ENCODE data around the gene PDCD4.

The PDCD4 gene

DNA sequence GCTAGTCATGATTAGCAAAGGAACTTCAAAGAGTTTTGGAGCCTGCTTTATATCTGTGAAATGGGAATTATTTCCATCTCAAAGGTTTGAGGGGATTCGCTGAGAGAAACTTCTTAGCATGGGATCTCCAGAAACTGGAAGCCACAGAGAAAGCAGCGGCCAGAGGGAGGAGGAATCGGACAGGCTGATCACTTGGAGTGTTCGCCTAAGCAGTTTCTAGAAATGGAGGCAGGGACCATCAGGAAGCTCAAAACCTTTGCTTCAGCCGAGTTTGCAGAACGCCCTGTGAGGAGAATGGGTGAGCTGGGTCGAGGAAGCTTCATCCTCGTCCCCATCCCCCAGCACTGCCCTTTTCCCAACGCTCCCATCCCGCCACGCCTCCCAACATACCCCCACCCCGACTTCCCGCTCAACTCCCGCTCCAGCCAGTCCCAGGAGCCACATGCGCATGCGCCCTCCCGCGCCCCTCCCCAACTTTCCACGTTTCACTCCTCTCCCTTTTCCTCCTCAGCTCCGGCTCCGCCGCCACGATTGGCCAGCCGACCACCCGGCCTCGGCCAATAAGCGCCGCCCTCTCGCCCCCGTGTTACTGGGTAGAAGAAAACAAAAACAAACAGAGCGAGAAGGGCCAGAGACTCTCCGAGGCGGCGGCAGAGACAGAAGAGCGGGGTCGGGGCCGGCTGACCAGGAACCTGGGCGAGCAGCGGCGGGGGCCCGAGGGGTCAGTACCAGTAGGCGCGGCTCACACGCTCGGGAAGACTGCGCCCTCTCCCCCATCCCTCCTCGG is at the start of gene PDCD4:
Gene PDCD4, plus strand, starts transcription at position 631 of the 787 bp plus-strand sequence. CDS start 4,100 bp downstream, outside the sequence.
- Histone ChIP-seq H3K4me3 (ENCODE audit: low read depth, low read length) (peak within 1 kb of the TSS; percentile 66), H3K27ac (ENCODE audit: low read depth, low read length) (peak within 1 kb of the TSS; percentile 66; the same call in 1 of the 2 replicates), H3K9ac (ENCODE audit: low read length) (peak within 1 kb of the TSS; percentile 66), H3K27me3 (ENCODE audit: control insufficient read depth, insufficient read depth, low read length) (no peaks in the 10 kb centered on the region), H3K36me3 (ENCODE audit: control insufficient read depth, insufficient read depth, low read length) (no peaks in the 10 kb centered on the region), H3K4me1 (ENCODE audit: control insufficient read depth, insufficient read depth, low read length) (peaks cover 28% of the 10 kb centered on the region), H3K9me3 (ENCODE audit: control insufficient read depth, insufficient read depth, low read depth, low read length) (no peaks in the 10 kb centered on the region)

DNA sequence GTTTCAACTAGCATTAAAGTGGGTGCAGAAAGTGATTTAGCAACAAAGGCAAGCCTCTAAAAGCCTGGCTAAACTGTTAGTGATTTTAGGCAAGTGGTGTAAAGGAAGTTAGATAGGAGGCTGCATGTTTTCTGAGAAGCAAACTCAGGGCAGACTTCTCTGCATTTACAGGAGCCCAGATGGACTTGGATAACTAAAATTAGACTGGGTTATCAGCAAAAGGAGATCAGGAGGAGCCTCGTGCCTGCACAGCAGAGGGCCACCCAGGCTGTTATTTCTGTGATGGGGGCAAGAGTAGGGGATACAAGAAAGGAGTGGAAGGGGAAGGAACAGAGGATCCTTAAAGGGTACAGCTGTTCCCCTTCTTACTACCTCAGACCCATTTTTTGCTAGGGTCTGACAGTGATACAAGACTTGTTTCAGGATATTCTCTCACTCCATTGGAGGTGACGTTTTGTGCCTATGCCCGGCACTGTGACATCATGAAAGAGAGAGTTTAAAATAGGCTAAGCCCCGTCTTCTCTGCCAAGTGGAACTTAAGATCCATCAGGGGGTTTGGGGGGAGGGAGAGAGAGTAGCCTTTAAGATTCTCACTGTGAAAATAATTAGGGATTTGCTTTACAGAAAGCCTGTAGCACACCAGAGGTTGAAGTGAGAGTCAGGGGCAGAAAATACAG is 49.6 kb upstream of the PDCD4 start:
- Histone ChIP-seq H3K36me3 (ENCODE audit: control insufficient read depth, insufficient read depth, low read length) (no peaks in the 10 kb centered on the region), H3K4me3 (ENCODE audit: low read depth, low read length) (no peak overlapping the region), H3K27me3 (ENCODE audit: control insufficient read depth, insufficient read depth, low read length) (no peaks in the 10 kb centered on the region), H3K9ac (ENCODE audit: low read length) (no peak overlapping the region), H3K27ac (ENCODE audit: low read depth, low read length) (no peak overlapping the region), H3K9me3 (ENCODE audit: control insufficient read depth, insufficient read depth, low read depth, low read length) (no peaks in the 10 kb centered on the region), H3K4me1 (ENCODE audit: control insufficient read depth, insufficient read depth, low read length) (peaks cover 15% of the 10 kb centered on the region)

DNA sequence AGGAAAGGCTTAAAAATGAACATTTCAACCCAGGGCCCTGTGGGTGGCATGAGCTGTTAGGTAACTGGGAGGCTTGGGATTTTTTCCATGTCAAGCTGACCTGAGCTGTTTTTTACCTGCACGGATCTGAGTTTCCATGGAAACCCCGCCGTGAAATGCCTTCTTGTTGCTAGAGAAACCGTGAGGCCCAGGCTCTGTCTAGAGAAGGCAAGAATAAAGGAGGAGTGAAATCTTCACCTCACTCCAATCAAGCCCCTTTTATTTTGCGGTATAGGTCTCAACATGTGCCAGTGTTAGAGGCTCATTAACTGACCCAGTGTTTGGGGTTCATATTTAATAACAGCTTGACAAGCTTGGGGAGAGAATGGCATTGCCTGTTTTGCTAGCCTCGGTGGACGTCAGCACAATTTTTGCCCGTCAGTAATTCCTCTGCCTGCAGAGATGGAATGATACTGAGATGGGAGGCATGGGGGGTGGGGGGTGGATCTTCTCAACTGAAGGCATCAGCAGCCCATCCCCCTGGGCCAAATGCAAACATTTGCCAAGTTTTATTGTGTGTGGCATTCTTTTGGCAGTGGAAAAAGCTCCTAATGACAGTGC is 48.9 kb upstream of the PDCD4 start:
- Histone ChIP-seq H3K9me3 (ENCODE audit: control insufficient read depth, insufficient read depth, low read depth, low read length) (no peaks in the 10 kb centered on the region), H3K36me3 (ENCODE audit: control insufficient read depth, insufficient read depth, low read length) (no peaks in the 10 kb centered on the region), H3K9ac (ENCODE audit: low read length) (no peak overlapping the region), H3K27ac (ENCODE audit: low read depth, low read length) (no peak overlapping the region), H3K27me3 (ENCODE audit: control insufficient read depth, insufficient read depth, low read length) (no peaks in the 10 kb centered on the region), H3K4me1 (ENCODE audit: control insufficient read depth, insufficient read depth, low read length) (peaks cover 15% of the 10 kb centered on the region), H3K4me3 (ENCODE audit: low read depth, low read length) (no peak overlapping the region)

DNA sequence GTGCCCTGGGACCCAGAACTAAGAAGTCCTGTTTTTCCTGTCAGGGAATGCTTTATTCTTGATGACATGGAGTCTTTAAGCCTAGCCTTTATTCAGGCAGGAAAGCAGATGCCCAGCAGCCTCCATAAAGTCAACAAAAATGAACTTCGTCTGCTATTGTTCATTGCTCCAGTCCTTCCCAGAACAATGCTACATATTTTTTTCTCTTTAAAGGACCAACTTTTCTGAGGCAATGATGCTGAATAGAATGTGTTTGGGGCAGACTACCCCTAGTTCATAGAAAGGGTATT is 47.6 kb upstream of the PDCD4 start:
- no peaks in the 10 kb centered on the region for H3K9me3 ChIP-seq (ENCODE audit: control insufficient read depth, insufficient read depth, low read depth, low read length)
- no peaks in the 10 kb centered on the region for H3K36me3 ChIP-seq (ENCODE audit: control insufficient read depth, insufficient read depth, low read length)
- no peak overlapping the region for H3K4me3 ChIP-seq (ENCODE audit: low read depth, low read length)
- peaks cover 15% of the 10 kb centered on the region for H3K4me1 ChIP-seq (ENCODE audit: control insufficient read depth, insufficient read depth, low read length)
- H3K27ac ChIP-seq (ENCODE audit: low read depth, low read length): no peak overlapping the region
- H3K9ac ChIP-seq (ENCODE audit: low read length): no peak overlapping the region
- no peaks in the 10 kb centered on the region for H3K27me3 ChIP-seq (ENCODE audit: control insufficient read depth, insufficient read depth, low read length)

DNA sequence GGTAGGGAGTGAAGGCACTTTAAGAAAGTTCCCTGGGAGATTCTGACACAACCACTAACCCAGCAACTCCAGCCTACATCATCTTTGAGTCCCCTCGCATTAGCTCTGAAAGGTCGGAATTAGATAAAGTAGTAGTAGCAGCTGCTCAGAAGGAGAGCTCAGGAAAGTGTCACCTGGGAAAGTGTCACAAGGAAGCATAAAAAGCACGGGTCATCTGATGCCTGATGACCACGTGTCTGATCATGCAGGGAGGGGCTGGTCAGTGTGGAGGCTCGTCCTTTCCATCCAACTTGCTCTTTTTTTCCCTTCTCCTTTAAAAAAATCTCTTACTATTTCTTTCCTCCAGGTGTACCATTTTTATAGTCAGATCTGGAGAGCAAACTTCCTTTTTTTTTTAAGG is 47.1 kb upstream of the PDCD4 start:
- H3K9me3 ChIP-seq (ENCODE audit: control insufficient read depth, insufficient read depth, low read depth, low read length): no peaks in the 10 kb centered on the region
- no peaks in the 10 kb centered on the region for H3K27me3 ChIP-seq (ENCODE audit: control insufficient read depth, insufficient read depth, low read length)
- H3K36me3 ChIP-seq (ENCODE audit: control insufficient read depth, insufficient read depth, low read length): no peaks in the 10 kb centered on the region
- no peak overlapping the region for H3K9ac ChIP-seq (ENCODE audit: low read length)
- H3K4me3 ChIP-seq (ENCODE audit: low read depth, low read length): no peak overlapping the region
- H3K27ac ChIP-seq (ENCODE audit: low read depth, low read length): no peak overlapping the region
- peaks cover 15% of the 10 kb centered on the region for H3K4me1 ChIP-seq (ENCODE audit: control insufficient read depth, insufficient read depth, low read length)

DNA sequence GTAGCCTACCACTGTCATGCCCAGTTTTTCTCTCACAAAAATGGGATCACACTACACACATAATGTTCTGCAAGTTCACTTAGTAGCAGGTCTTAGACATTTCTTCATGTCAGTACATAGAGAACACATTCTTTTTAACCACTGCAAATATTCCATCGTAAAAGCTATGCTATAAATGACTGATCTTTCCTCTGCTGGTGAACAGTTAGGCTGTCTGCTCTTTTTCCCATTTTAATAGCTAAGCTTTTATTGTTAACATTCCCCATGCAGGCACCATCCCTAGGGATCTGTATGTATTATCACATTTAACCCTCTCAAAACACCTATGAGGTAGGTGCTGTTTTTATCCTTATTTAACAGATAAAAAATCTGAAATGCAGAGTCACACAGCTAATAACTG is 46.2 kb upstream of the PDCD4 start:
- Histone ChIP-seq H3K9ac (ENCODE audit: low read length) (no peak overlapping the region), H3K4me1 (ENCODE audit: control insufficient read depth, insufficient read depth, low read length) (peaks cover 15% of the 10 kb centered on the region), H3K36me3 (ENCODE audit: control insufficient read depth, insufficient read depth, low read length) (no peaks in the 10 kb centered on the region), H3K9me3 (ENCODE audit: control insufficient read depth, insufficient read depth, low read depth, low read length) (no peaks in the 10 kb centered on the region), H3K27ac (ENCODE audit: low read depth, low read length) (no peak overlapping the region), H3K4me3 (ENCODE audit: low read depth, low read length) (no peak overlapping the region), H3K27me3 (ENCODE audit: control insufficient read depth, insufficient read depth, low read length) (no peaks in the 10 kb centered on the region)

DNA sequence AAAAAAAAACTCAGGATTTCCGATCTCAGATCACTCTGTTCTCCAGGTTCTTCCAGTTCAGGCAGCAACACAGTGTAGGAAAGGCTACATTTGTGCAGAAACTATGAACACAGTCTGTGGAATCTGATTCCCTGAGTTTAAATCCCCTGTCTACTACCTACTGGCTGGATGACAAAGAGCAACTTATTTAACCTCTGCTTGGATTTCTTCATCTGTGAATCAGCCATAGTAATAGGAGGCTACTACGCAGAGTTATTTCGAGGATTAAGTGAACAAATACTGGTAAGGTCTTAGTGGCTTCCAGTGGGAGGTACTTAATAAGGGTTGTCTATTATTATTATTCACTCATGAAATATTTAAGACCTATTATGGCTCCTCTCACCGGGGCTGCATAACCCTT is 44.3 kb upstream of the PDCD4 start:
- Histone ChIP-seq H3K27me3 (ENCODE audit: control insufficient read depth, insufficient read depth, low read length) (no peaks in the 10 kb centered on the region), H3K9ac (ENCODE audit: low read length) (no peak overlapping the region), H3K9me3 (ENCODE audit: control insufficient read depth, insufficient read depth, low read depth, low read length) (no peaks in the 10 kb centered on the region), H3K27ac (ENCODE audit: low read depth, low read length) (no peak overlapping the region), H3K4me3 (ENCODE audit: low read depth, low read length) (no peak overlapping the region), H3K4me1 (ENCODE audit: control insufficient read depth, insufficient read depth, low read length) (peaks cover 11% of the 10 kb centered on the region), H3K36me3 (ENCODE audit: control insufficient read depth, insufficient read depth, low read length) (no peaks in the 10 kb centered on the region)

DNA sequence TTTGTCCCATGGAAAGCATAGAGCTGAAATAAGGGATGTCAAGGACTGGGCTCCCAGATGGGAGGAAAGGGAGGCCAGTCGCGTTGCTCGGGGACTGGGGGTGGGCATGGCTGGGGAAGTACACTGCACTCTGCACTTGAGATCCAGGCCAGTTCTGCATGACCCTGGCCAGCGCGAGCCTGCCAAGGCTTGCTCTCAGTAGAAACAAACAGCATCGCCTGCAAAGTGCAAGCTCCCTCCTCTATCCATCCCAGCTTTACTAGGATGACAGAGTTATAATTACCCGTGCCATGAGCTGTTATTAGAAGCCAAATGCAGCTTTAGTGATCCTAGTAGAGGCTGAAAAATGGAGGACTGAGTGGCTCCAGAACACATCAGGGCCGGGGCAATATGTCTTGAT is 43.9 kb upstream of the PDCD4 start:
- Histone ChIP-seq H3K9ac (ENCODE audit: low read length) (no peak overlapping the region), H3K27me3 (ENCODE audit: control insufficient read depth, insufficient read depth, low read length) (no peaks in the 10 kb centered on the region), H3K4me3 (ENCODE audit: low read depth, low read length) (no peak overlapping the region), H3K27ac (ENCODE audit: low read depth, low read length) (no peak overlapping the region), H3K9me3 (ENCODE audit: control insufficient read depth, insufficient read depth, low read depth, low read length) (no peaks in the 10 kb centered on the region), H3K36me3 (ENCODE audit: control insufficient read depth, insufficient read depth, low read length) (no peaks in the 10 kb centered on the region), H3K4me1 (ENCODE audit: control insufficient read depth, insufficient read depth, low read length) (peaks cover 7% of the 10 kb centered on the region)

DNA sequence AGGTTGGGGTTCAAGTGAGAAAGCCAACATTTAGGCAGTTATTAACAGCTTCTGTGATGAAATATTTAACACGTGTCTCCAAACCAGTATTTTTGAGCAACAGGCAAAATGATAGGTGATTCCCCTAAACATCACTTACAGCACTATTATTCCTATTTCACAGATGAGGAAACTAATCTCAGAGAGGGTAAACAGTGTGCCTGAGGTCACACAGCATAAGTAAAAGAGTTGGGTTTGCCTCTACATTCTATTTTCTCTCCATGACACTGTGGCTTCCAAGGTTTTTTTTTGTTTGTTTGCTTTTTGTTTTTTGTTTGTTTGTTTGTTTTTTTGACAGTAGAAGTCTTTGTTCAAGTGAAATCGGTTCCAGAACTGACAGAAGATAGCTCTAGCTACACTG is 43.2 kb upstream of the PDCD4 start:
- Histone ChIP-seq H3K27me3 (ENCODE audit: control insufficient read depth, insufficient read depth, low read length) (no peaks in the 10 kb centered on the region), H3K27ac (ENCODE audit: low read depth, low read length) (no peak overlapping the region)

DNA sequence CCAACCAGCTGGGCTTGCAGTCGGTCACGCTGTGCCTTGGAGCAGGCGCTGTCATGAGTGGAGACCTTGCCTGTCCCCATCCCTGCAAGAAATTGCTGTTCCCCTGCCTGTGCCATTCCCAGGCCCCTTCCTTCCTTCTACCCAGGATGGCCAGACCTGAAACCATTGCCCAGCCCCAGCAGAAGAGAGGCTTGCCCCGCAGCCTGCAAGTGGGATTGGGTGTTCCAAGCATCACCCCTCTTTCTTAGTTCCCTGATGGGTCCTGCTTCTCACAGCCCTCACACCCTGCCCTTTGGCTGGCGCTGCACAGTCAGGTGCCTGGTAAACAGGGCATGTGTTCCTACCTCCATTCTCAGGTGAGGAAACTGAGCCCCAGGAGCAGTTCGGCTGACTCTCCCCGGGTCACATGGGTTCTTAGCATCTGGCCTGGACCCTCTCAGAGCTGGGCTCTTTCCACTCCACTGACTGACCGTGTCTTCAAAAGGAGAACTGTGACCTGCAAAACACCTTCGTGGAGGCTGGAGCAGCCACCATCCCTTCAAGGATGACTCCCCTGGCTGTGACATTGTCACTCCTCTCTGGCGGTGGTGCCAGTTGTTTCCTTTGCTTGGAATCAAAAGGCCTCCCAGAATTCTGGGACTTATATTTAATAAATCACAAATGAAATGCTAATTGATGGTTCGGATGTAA is 41.9 kb upstream of the PDCD4 start:
- no peaks in the 10 kb centered on the region for H3K9me3 ChIP-seq (ENCODE audit: control insufficient read depth, insufficient read depth, low read depth, low read length)

More for the DNA sequence above, 43.2 kb upstream of the PDCD4 start:
- Histone ChIP-seq H3K9me3 (ENCODE audit: control insufficient read depth, insufficient read depth, low read depth, low read length) (no peaks in the 10 kb centered on the region), H3K4me3 (ENCODE audit: low read depth, low read length) (no peak overlapping the region), H3K36me3 (ENCODE audit: control insufficient read depth, insufficient read depth, low read length) (no peaks in the 10 kb centered on the region), H3K9ac (ENCODE audit: low read length) (no peak overlapping the region), H3K4me1 (ENCODE audit: control insufficient read depth, insufficient read depth, low read length) (peaks cover under 1% of the 10 kb centered on the region; the same call in 1 of the 2 replicates)

More for the DNA sequence above, 41.9 kb upstream of the PDCD4 start:
- H3K4me1 ChIP-seq (ENCODE audit: control insufficient read depth, insufficient read depth, low read length): peaks cover 13% of the 10 kb centered on the region
- H3K4me3 ChIP-seq (ENCODE audit: low read depth, low read length): no peak overlapping the region
- H3K27me3 ChIP-seq (ENCODE audit: control insufficient read depth, insufficient read depth, low read length): no peaks in the 10 kb centered on the region
- H3K36me3 ChIP-seq (ENCODE audit: control insufficient read depth, insufficient read depth, low read length): no peaks in the 10 kb centered on the region
- H3K9ac ChIP-seq (ENCODE audit: low read length): no peak overlapping the region
- H3K27ac ChIP-seq (ENCODE audit: low read depth, low read length): no peak overlapping the region
